Left cardiac atrium (tissue), 4 donors: Measurements from ENCODE around the gene GPRIN2. TPM values are rescaled to one million over a fixed set of nuclear protein-coding genes. Genes with fewer than 3 reads are reported as not detected.
"Not testable (repeated sequence)": the region's sequence is repeated elsewhere in the genome, so short reads cannot be mapped to it uniquely, and the experiment has no call there.

Experiments used
- ATAC-seq, 2 donors: fragments of 200-7000 bp; cut with Tn5 transposase; one replicate each; pipeline ENCODE4 v1.9.1; 2020; ENCODE audit warnings: mild to moderate bottlenecking in 2 of 2, moderate library complexity in 2 of 2
- DNase-seq: peaks from one replicate; pipeline ENCODE4 v3.0.0-alpha.2; 2020
- intact Hi-C, 2 donors: fragments of 100-400 bp; cut with DNase I; formaldehyde crosslinking; loops; one replicate each; pipeline versions ENCODE4 v1.14.1 to v1.15.1; 2022 to 2023
- total RNA-seq, 2 donors: library from RNA; stranded (reverse); fragmentation: NEBNext Ultra II Directional; extraction: Animal tissue kit (Norgen Biotek cat#: 25700); gene quantifications; one replicate each; pipeline ENCODE4 v1.2.1, GENCODE V29; 2021
- donor health status: DM: no; HTN: yes; CAD: no.
- donor health status: DM: no; HTN: yes; CAD: no; lungs with severe emphysema.
- donor health status: DM: yes; HTN: yes; CAD: no.
- donor health status: Dilated cardiomyopathy.

The GPRIN2 gene
- total RNA-seq, 2 donors from 2014 or later, result not detected

GRCh38 chr10:46513333-46513732 lies 43.1 kb downstream of the GPRIN2 start:
- ATAC-seq, intact Hi-C loops: not testable (repeated sequence)

GRCh38 chr10:46512725-46513124 lies 43.7 kb downstream of the GPRIN2 start:
- ATAC-seq, intact Hi-C loops, DNase-seq: not testable (repeated sequence)

More at GRCh38 chr10:46513333-46513732, 43.1 kb downstream of the GPRIN2 start:
- DNase-seq, result not testable (repeated sequence)

- DNase-seq, ATAC-seq, intact Hi-C loops: not testable (repeated sequence)
These were observed 44.5 kb downstream of the GPRIN2 start for GRCh38 chr10:46512002-46512401.

Other genes with a start within 250 kb of the GPRIN2 start
- gene ANXA8L1, start 180.9 kb downstream of the GPRIN2 start, total RNA-seq, result 1 to 10 TPM; 2.4 to 5.1 TPM
- under 1 TPM in 1 of 2 donors, not detected in 1; 0.58 TPM for gene NPY4R, start 90.7 kb downstream of the GPRIN2 start, total RNA-seq
- gene SYT15, start 22.5 kb upstream of the GPRIN2 start, total RNA-seq, result 1 to 10 TPM; 4.6 to 4.9 TPM